GM19463 (cell line): Measurements from ENCODE around the gene RHCG.
"Not testable (repeated sequence)": the region's sequence is repeated elsewhere in the genome, so short reads cannot be mapped to it uniquely, and the experiment has no call there.

Experiments used
- ATAC-seq: cut with Tn5 transposase; IDR thresholded peaks from one replicate; pipeline ENCODE4 v1.9.1; 2021; ENCODE audit warnings: mild to moderate bottlenecking, moderate library complexity; ENCODE audit not compliant: unreplicated experiment

Gene RHCG

GRCh38 chr15:89479173-89479572 lies 17.2 kb downstream of the RHCG start:
- no peak for ATAC-seq

- ATAC-seq: no peak
Observed at GRCh38 chr15:89477411-89478242, 18.8 kb downstream of the RHCG start.

- ATAC-seq: no peak
Observed at GRCh38 chr15:89475661-89476060, 20.7 kb downstream of the RHCG start.

GRCh38 chr15:89472785-89473256 lies 23.6 kb downstream of the RHCG start:
- ATAC-seq: peak; percentile 57

- no peak for ATAC-seq
Observed at GRCh38 chr15:89469426-89470096, 26.8 kb downstream of the RHCG start.

- not testable (repeated sequence) for ATAC-seq
Observed at GRCh38 chr15:89468813-89469212, 27.6 kb downstream of the RHCG start.

GRCh38 chr15:89463113-89463512 lies 33.3 kb downstream of the RHCG start:
- no peak for ATAC-seq

GRCh38 chr15:89462198-89462912 lies 34.0 kb downstream of the RHCG start:
- no peak for ATAC-seq

GRCh38 chr15:89461386-89461785 lies 35.0 kb downstream of the RHCG start:
- no peak for ATAC-seq

- ATAC-seq: no peak
Observed at GRCh38 chr15:89460048-89460447, 36.3 kb downstream of the RHCG start.

GRCh38 chr15:89459271-89460038 lies 36.9 kb downstream of the RHCG start:
- ATAC-seq: no peak

GRCh38 chr15:89458440-89458839 lies 37.9 kb downstream of the RHCG start:
- ATAC-seq: no peak

- ATAC-seq: no peak
Observed at GRCh38 chr15:89457086-89457485, 39.3 kb downstream of the RHCG start.

- ATAC-seq: no peak
Observed at GRCh38 chr15:89455535-89455934, 40.8 kb downstream of the RHCG start.

GRCh38 chr15:89452330-89452836 lies 44.0 kb downstream of the RHCG start:
- ATAC-seq: no peak

- no peak for ATAC-seq
Observed at GRCh38 chr15:89451846-89452245, 44.5 kb downstream of the RHCG start.

GRCh38 chr15:89450076-89451006 lies 46.0 kb downstream of the RHCG start:
- no peak for ATAC-seq

GRCh38 chr15:89448825-89449224 lies 47.6 kb downstream of the RHCG start:
- no peak for ATAC-seq

GRCh38 chr15:89447676-89448075 lies 48.7 kb downstream of the RHCG start:
- ATAC-seq: no peak
